A549 (cell line): ENCODE data around the gene ZNF248. TPM values are rescaled to one million over a fixed set of nuclear protein-coding genes. Genes with fewer than 3 reads are reported as not detected.
A peak's percentile ranks its signal among the peaks of the same experiment; 100 is the strongest.

Source experiments
- ATAC-seq, 2 experiments: fragments of 200-7000 bp in 1 of 2; fragments of >200 bp in 1 of 2; cut with Nextera tagmentation in 1 of 2; cut with Tn5 transposase in 1 of 2; 3 replicates each; pipeline versions ENCODE4 v1.8.0 to v1.9.1; 2018 to 2020; ENCODE audit warnings: mild to moderate bottlenecking in 1 of 2, moderate library complexity in 1 of 2
- CTCF ChIA-PET: fragments of 300-600 bp; sonication (Branson Sonifier 250); formaldehyde crosslinking; extraction: SDS; loops from one replicate; lab custom pipeline; 2021; ENCODE audit warnings: antibody characterized with exemption, inconsistent platforms; lab: Yijun Ruan, JAX
- POLR2A ChIA-PET: fragments of 350-600 bp; formaldehyde crosslinking; extraction: SDS; loops from one replicate; lab custom pipeline; 2021; ENCODE audit warnings: antibody characterized with exemption, inconsistent platforms; lab: Yijun Ruan, JAX
- DNase-seq, 2 experiments: peaks; one replicate each; pipeline versions ENCODE4 v3.0.0 to v3.0.0-alpha.2; 2011 to 2016; ENCODE audit warnings: low read depth in 1 of 2, low spot score in 1 of 2
- FAIRE-seq: peaks from 2 replicates; lab custom pipeline; 2011; peaks lifted over from hg19 to GRCh38; lab: Jason Lieb, UNC
- H3K27ac ChIP-seq, 2 experiments: fragments of >200 bp; sonication (Bioruptor Twin); formaldehyde crosslinking; 3 replicates each; pipeline ENCODE4 v1.5.1; 2016 to 2017
- H3K4me1 ChIP-seq: fragments of >200 bp; sonication (Bioruptor Twin); formaldehyde crosslinking; 3 replicates; pipeline ENCODE4 v1.6.1; 2016
- H3K4me2 ChIP-seq: fragments of >200 bp; sonication (Bioruptor Twin); formaldehyde crosslinking; 3 replicates; pipeline ENCODE4 v1.6.1; 2016
- H3K4me3 ChIP-seq: fragments of >200 bp; sonication (Bioruptor Twin); formaldehyde crosslinking; 3 replicates; pipeline ENCODE4 v1.5.1; 2016
- H3K9me3 ChIP-seq: fragments of >200 bp; sonication (Bioruptor Twin); formaldehyde crosslinking; 3 replicates; pipeline ENCODE4 v1.6.1; 2016
- BCL3 ChIP-seq: fragments of >200 bp; sonication (Bioruptor Twin); formaldehyde crosslinking; IDR thresholded peaks from 3 replicates; pipeline ENCODE4 v1.6.1; 2016
- BHLHE40 ChIP-seq: IDR thresholded peaks from 2 replicates; pipeline ENCODE4 v1.6.1; 2012; ENCODE audit warnings: low read depth, low read length, inconsistent platforms
- CBX8 ChIP-seq: fragments of 200-600 bp; sonication (generic); IDR thresholded peaks from 2 replicates; pipeline ENCODE4 v1.6.1; 2016
- CHD2 ChIP-seq: fragments of 150-350 bp; IDR thresholded peaks from 2 replicates; pipeline ENCODE4 v1.6.1; 2014; ENCODE audit warnings: low read length; ENCODE audit not compliant: partially characterized antibody
- E2F6 ChIP-seq: IDR thresholded peaks from 2 replicates; pipeline ENCODE4 v1.6.1; 2012; ENCODE audit warnings: low read depth, borderline replicate concordance
- ELK1 ChIP-seq: fragments of 150-350 bp; IDR thresholded peaks from 2 replicates; pipeline ENCODE4 v1.6.1; 2014; ENCODE audit warnings: low read depth, mild to moderate bottlenecking, low read length
- ESRRA ChIP-seq: fragments of 150-350 bp; IDR thresholded peaks from 2 replicates; pipeline ENCODE4 v1.6.1; 2014; ENCODE audit warnings: mild to moderate bottlenecking, low read length, borderline replicate concordance
- FOSL2 ChIP-seq, 2 experiments: fragments of 450-650 bp in 1 of 2; fragments of >200 bp in 1 of 2; sonication (Bioruptor Twin) in 1 of 2; formaldehyde crosslinking; IDR thresholded peaks; 2 replicates each; pipeline versions ENCODE4 v1.5.0 to v1.6.1; 2016 to 2020; ENCODE audit warnings: mild to moderate bottlenecking in 1 of 2, moderate library complexity in 1 of 2
- HOXB13 ChIP-seq: fragments of 250-450 bp; sonication (Bioruptor Pico); IDR thresholded peaks from 2 replicates; pipeline ENCODE4 v1.5.0; 2020; ENCODE audit warnings: low read depth, mild to moderate bottlenecking, moderate library complexity
- HOXB5 ChIP-seq: fragments of 250-450 bp; sonication (Bioruptor Pico); IDR thresholded peaks from 2 replicates; pipeline ENCODE4 v1.5.0; 2020; ENCODE audit warnings: mild to moderate bottlenecking, moderate library complexity
- KDM1A ChIP-seq: fragments of 200-600 bp; sonication (generic); IDR thresholded peaks from 2 replicates; pipeline ENCODE4 v1.6.1; 2016; ENCODE audit warnings: low read depth, mild to moderate bottlenecking
- MYC ChIP-seq: IDR thresholded peaks from 2 replicates; pipeline ENCODE4 v1.6.1; 2012; ENCODE audit warnings: mild to moderate bottlenecking, inconsistent platforms, low read length, improper control_type of control experiment, borderline replicate concordance
- NFE2L2 ChIP-seq: fragments of 150-350 bp; conservative IDR thresholded peaks from 2 replicates; pipeline ENCODE4 v1.6.1; 2014; ENCODE audit warnings: low read length
- NR3C1 ChIP-seq: fragments of >200 bp; sonication (Bioruptor Twin); formaldehyde crosslinking; IDR thresholded peaks from 3 replicates; pipeline ENCODE4 v1.6.1; 2017
- PBX3 ChIP-seq: IDR thresholded peaks from 2 replicates; pipeline ENCODE4 v1.6.1; 2012
- PHF8 ChIP-seq: fragments of 200-600 bp; sonication (generic); IDR thresholded peaks from 2 replicates; pipeline ENCODE4 v1.6.1; 2016; ENCODE audit warnings: low read depth, mild to moderate bottlenecking, antibody characterized with exemption, moderate library complexity, borderline replicate concordance
- POLR2AphosphoS2 ChIP-seq: conservative IDR thresholded peaks from 2 replicates; pipeline ENCODE4 v1.6.1; 2012; ENCODE audit warnings: low read length, improper control_type of control experiment, inconsistent platforms
- RARB ChIP-seq: fragments of 250-450 bp; sonication (Bioruptor Pico); IDR thresholded peaks from 2 replicates; pipeline ENCODE4 v1.8.0; 2021; ENCODE audit warnings: mild to moderate bottlenecking, moderate library complexity
- USF2 ChIP-seq: fragments of 450-650 bp; IDR thresholded peaks from 2 replicates; pipeline ENCODE4 v1.6.1; 2014; ENCODE audit warnings: antibody characterized with exemption
- ZFP36 ChIP-seq: fragments of 450-650 bp; IDR thresholded peaks from 2 replicates; pipeline ENCODE4 v1.6.1; 2014; ENCODE audit warnings: borderline replicate concordance; ENCODE audit not compliant: partially characterized antibody
- whole genome bisulfite sequencing: methylation state at CpG from one replicate; pipeline ENCODE4 v1.1.6; 2017; ENCODE audit errors: missing lambda C conversion rate; 5-methylcytosine and 5-hydroxymethylcytosine counted together
- polyA plus RNA-seq, 4 experiments: library from polyadenylated mRNA; depleted of rRNA in 3 of 4; stranded (reverse); fragments of >200 nt; fragmentation: RNase III in 1 of 4; extraction: RNeasy Plus Mini Kit Qiagen cat#74134 plus additional on column Dnase treatment in 1 of 4; gene quantifications; 2 replicates in 3 of 4; 3 replicates in 1 of 4; pipeline ENCODE4 v1.2.3, GENCODE V29; 2011 to 2017

ZNF248 gene
- polyA plus RNA-seq, 2 of the 4 experiments (the other 2 are of a cell fraction): 7.1 to 13.6 TPM

- H3K27ac ChIP-seq: no peak overlapping the region
- CTCF ChIA-PET: no interaction called here
- H3K4me2 ChIP-seq: peak overlapping the region; percentile 91
- TF ChIP-seq FOSL2 (IDR thresholded peaks at IDR 0.05): no peak
- TF ChIP-seq FOSL2 (CRISPR knock-in tag; IDR thresholded peaks at IDR 0.05): no peak
- no peak for TF ChIP-seq USF2
- no peak for TF ChIP-seq ZFP36
- TF ChIP-seq PBX3: no peak
- no peak for TF ChIP-seq PHF8
- no peak for TF ChIP-seq NR3C1
- TF ChIP-seq ESRRA: no peak
- TF ChIP-seq BHLHE40: no peak
- no peak for TF ChIP-seq CBX8
- no peak for TF ChIP-seq E2F6
- no peak for TF ChIP-seq HOXB5 (CRISPR knock-in tag)
- TF ChIP-seq POLR2AphosphoS2: no peak
- TF ChIP-seq KDM1A: no peak
- TF ChIP-seq, all 56 proteins: peak for 0
- no peak for ATAC-seq
- Histone ChIP-seq H3K4me3 (no peak overlapping the region), H3K9me3 (peaks cover 8% of the 10 kb centered on the region; the same call in 2 of the 3 replicates), H3K4me1 (peaks cover 11% of the 10 kb centered on the region; the same call in 1 of the 3 replicates)
- POLR2A ChIA-PET: no interaction called here
- no peak for DNase-seq
- WGBS: 85% methylated on average over 4 of the region's 4 CpGs
- FAIRE-seq: no peak
Measured at GRCh38 chr10:37855636-37856035, 1.8 kb downstream of the ZNF248 start.

- Histone ChIP-seq H3K9me3 (0 out of 3 replicates have a peak, but pooled peaks cover 3% of the 10 kb centered on the region), H3K27ac (no peak overlapping the region), H3K4me2 (no peak overlapping the region), H3K4me3 (no peak overlapping the region), H3K4me1 (peaks cover 11% of the 10 kb centered on the region; the same call in 1 of the 3 replicates)
- ChIA-PET CTCF (no interaction called here), POLR2A (no interaction called here)
- no peak for FAIRE-seq
- TF ChIP-seq BCL3 (no peak), HOXB13 (CRISPR knock-in tag) (no peak)
- ATAC-seq: no peak
- no peak for DNase-seq
Measured at GRCh38 chr10:37854626-37855025, 2.8 kb downstream of the ZNF248 start.

GRCh38 chr10:37844644-37845043 lies 12.8 kb downstream of the ZNF248 start:
- TF ChIP-seq NFE2L2: no peak
- no peak for TF ChIP-seq NR3C1
- TF ChIP-seq ELK1: no peak
- no peak for TF ChIP-seq CHD2
- TF ChIP-seq BHLHE40: no peak
- TF ChIP-seq RARB (CRISPR knock-in tag): no peak
- no peak for TF ChIP-seq MYC
- ATAC-seq: no peak
- Histone ChIP-seq H3K4me3 (no peak overlapping the region), H3K9me3 (peaks cover 42% of the 10 kb centered on the region), H3K27ac (no peak overlapping the region), H3K4me2 (no peak overlapping the region), H3K4me1 (no peaks in the 10 kb centered on the region)
- DNase-seq: no peak
- CTCF ChIA-PET: interaction anchor here (0.8 kb wide), 1 partner anchor 42 kb away, joined by 3 read pairs; no protein-coding TSS in a partner anchor
- WGBS: 69% methylated on average over 2 of the region's 2 CpGs
- peak; percentile 56 for FAIRE-seq
- POLR2A ChIA-PET: no interaction called here
